Skin of body (tissue), 2 donors: ENCODE results near the gene CDYL. TPM values are rescaled to one million over a fixed set of nuclear protein-coding genes. Genes with fewer than 3 reads are reported as not detected.

Experiments used
- DNase-seq: peaks from one replicate; lab custom pipeline; 2025; lab: John Stamatoyannopoulos, UW
- total RNA-seq: library from RNA; depleted of rRNA; stranded (reverse); fragments of >200 nt; gene quantifications from one replicate; pipeline ENCODE4 v1.2.3, GENCODE V29; 2014

Gene CDYL
- total RNA-seq, 1 donor from 2014 or later: 24.8 TPM

- peak; percentile 37 for DNase-seq
These were observed 1.3 kb upstream of the CDYL start for GRCh38 chr6:4774715-4775493.

- peak; percentile 63 for DNase-seq
These were observed 592 bp upstream of the CDYL start for GRCh38 chr6:4775494-4776130.

GRCh38 chr6:4776493-4777393 is 539 bp downstream of the CDYL start:
- DNase-seq: no peak

- peak; percentile 60 for DNase-seq
These were observed 1.3 kb downstream of the CDYL start for GRCh38 chr6:4777394-4777935.

GRCh38 chr6:4778086-4778485 is 1.9 kb downstream of the CDYL start:
- no peak for DNase-seq

- no peak for DNase-seq
These were observed 4.2 kb downstream of the CDYL start for GRCh38 chr6:4780360-4780812.

GRCh38 chr6:4781426-4781825 is 5.2 kb downstream of the CDYL start:
- DNase-seq: no peak

- DNase-seq: no peak
These were observed 5.9 kb downstream of the CDYL start for GRCh38 chr6:4781967-4782575.

- no peak for DNase-seq
These were observed 10.8 kb downstream of the CDYL start for GRCh38 chr6:4786996-4787395.

- no peak for DNase-seq
These were observed 12.3 kb downstream of the CDYL start for GRCh38 chr6:4788482-4788881.

GRCh38 chr6:4788953-4789584 is 12.9 kb downstream of the CDYL start:
- DNase-seq: no peak

GRCh38 chr6:4790158-4790899 is 14.1 kb downstream of the CDYL start:
- DNase-seq: no peak

- DNase-seq: no peak
These were observed 18.0 kb downstream of the CDYL start for GRCh38 chr6:4794140-4794707.

- no peak for DNase-seq
These were observed 21.4 kb downstream of the CDYL start for GRCh38 chr6:4797587-4797986.

- no peak for DNase-seq
These were observed 23.7 kb downstream of the CDYL start for GRCh38 chr6:4799912-4800311.

- DNase-seq: no peak
These were observed 24.5 kb downstream of the CDYL start for GRCh38 chr6:4800662-4801061.

- DNase-seq: no peak
These were observed 25.4 kb downstream of the CDYL start for GRCh38 chr6:4801491-4802110.

- no peak for DNase-seq
These were observed 26.2 kb downstream of the CDYL start for GRCh38 chr6:4802312-4802935.

GRCh38 chr6:4803343-4803744 is 27.1 kb downstream of the CDYL start:
- DNase-seq: no peak
